ENCODE data around the gene ZNF304.
"Not testable (repeated sequence)": the region's sequence is repeated elsewhere in the genome, so short reads cannot be mapped to it uniquely, and the experiment has no call there.

The ZNF304 gene

GRCh38 chr19:57362419-57362818 lies 11.3 kb downstream of the ZNF304 start:
- no peak for DNase-seq (ENCODE audit: low read depth in 1 of 2, low spot score in 1 of 2)

DNA sequence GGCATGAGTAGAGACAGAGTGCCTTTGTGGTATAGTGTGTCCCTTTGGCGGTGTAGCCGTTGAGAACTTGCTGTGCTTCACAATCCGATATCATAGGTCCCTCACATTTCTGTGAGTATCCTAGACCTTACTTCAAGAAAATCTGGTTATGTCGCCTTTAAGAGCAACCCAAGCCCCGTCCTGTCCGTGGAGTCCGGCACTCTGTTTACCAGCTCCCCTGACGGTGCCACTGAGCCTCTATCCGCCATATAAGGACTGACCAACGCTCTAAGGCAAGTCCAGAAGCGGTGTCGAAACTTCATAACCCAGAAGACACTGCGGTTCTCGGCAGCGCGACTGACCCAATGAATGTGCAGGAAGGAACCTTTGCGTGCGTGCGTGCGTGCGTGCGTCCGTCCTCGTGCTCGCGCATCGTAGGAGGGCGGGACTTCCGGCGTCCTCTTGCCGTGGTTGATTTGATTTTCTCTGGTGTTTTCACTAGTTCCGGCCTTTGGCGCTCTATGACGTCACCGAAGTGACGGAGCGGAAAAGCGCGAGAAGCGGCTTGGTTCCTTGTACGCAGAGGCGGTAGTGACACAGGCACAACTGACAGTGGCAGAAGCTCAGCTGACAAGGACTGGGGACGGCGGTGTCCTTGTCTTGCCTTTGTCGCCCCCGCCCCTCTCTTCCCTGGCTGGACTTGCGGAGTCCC lies 12.1 kb downstream of the ZNF304 start, which contains the start of the genes TRAPPC2B and ZNF547:
Gene TRAPPC2B (plus strand): TSS at position 555 of the 691 bp plus-strand sequence. CDS start 1,283 bp downstream, outside the sequence.
Gene ZNF547 (plus strand): TSS at position 555 of the 691 bp plus-strand sequence. CDS start 5,005 bp downstream, outside the sequence.
- peak; percentile 97 to 98 for DNase-seq (ENCODE audit: low read depth in 1 of 2, low spot score in 1 of 2)

DNA sequence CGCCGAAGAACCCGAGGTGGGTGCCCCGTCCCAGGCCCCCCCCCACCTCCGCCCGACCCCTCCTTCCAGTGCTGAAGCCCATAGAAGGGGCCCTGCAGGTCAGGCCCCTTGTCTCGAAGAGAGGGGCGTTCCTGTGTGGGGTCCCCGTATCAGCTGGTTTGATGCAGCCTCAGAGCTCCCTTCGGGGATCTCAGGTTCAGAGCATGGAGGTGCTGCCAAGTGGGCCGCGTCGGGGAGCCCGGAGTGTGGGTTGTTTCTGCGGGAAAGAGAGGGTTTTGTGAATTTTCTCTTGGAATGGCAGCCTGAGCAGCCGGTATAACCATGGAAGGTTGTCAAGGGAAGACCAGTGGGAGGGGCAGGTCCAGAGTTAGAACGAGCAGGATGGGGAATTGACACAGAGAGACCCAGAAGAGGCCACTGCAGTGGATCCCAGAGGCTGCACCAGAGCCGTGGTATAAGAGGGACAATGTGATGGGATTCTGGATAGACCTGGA lies 12.7 kb downstream of the ZNF304 start:
- DNase-seq (ENCODE audit: low read depth in 1 of 2, low spot score in 1 of 2) = no peak

DNA sequence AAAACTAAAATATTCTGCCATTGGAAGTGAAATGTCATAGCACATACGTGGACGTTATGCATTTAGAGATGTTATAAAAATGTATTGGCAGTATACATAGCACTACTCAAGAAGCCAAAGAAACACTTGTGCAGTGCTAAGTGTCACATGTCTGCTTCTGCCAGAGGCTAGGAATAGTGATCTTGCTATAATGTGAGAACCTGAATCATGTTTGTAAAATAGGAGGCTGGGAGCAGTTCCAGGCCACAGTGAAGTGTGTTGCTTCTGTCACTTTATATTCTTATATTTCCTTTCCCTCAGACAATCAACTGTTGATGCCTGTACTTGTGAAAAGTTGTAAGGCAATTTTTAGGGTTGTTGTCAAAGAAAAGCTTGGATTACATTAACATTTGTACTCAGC lies 15.7 kb downstream of the ZNF304 start:
- DNase-seq (ENCODE audit: low read depth in 1 of 2, low spot score in 1 of 2) = no peak

- DNase-seq (ENCODE audit: low read depth in 1 of 2, low spot score in 1 of 2) = no peak
Measured at GRCh38 chr19:57374179-57374578, 23.1 kb downstream of the ZNF304 start.

GRCh38 chr19:57374647-57375046 lies 23.6 kb downstream of the ZNF304 start:
- not testable (repeated sequence) for DNase-seq (ENCODE audit: low read depth in 1 of 2, low spot score in 1 of 2)

- DNase-seq (ENCODE audit: low read depth in 1 of 2, low spot score in 1 of 2) = no peak
Measured at GRCh38 chr19:57376151-57376550, 25.1 kb downstream of the ZNF304 start.

- DNase-seq (ENCODE audit: low read depth in 1 of 2, low spot score in 1 of 2) = no peak
Measured at GRCh38 chr19:57377498-57378146, 26.6 kb downstream of the ZNF304 start.

- no peak for DNase-seq (ENCODE audit: low read depth in 1 of 2, low spot score in 1 of 2)
Measured at GRCh38 chr19:57380923-57381322, 29.9 kb downstream of the ZNF304 start.

- DNase-seq (ENCODE audit: low read depth in 1 of 2, low spot score in 1 of 2) = no peak
Measured at GRCh38 chr19:57382806-57383488, 31.9 kb downstream of the ZNF304 start.

- DNase-seq (ENCODE audit: low read depth in 1 of 2, low spot score in 1 of 2) = no peak
Measured at GRCh38 chr19:57389194-57389729, 38.2 kb downstream of the ZNF304 start.

DNA sequence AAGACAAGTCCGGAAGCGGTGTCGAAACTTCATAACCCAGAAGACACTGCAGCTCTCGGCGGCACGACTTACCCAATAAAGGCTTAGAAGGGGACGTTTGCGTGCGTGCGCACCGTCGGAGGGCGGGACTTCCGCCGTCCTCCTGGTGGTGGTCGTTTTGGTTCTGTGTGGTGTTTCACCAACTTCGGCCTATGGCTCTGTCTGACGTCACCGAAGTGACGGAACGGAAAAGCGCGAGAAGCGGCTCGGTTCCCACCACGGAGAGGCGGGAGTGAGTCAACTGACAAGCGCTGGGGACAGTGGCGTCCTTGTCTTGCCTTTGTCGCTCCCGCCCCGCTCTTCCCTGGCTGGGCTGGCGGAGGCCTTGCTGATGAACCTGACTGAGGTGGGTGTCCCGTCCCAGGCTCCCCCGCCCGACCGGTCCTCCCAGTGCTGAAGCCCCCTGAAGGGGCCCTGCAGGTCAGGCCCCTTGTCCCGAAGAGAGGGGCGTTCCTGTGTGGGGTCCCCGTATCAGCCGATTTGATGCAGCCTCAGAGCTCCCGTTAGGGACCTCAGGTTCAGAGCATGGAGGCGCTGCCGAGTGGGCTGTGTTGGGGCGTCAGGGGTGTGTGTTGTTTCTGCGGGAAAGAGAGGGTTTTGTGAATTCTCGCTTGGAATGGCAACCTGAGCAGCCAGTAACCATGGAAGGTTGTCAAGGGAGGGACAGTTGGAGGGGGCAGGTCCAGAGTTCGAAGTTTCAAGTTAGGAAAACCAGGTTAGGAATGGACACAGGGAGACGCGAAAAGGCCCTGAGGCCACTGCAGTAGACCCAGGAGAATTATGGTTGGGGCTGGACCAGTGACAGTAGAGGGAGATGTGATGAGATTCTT lies 38.9 kb downstream of the ZNF304 start, which contains the start of gene ZNF548:
Gene ZNF548 (plus strand): TSS at position 125 of the 869 bp plus-strand sequence. CDS start 246 bp downstream, at position 371.
- peak; percentile 85 to 96 for DNase-seq (ENCODE audit: low read depth in 1 of 2, low spot score in 1 of 2)

GRCh38 chr19:57395710-57396109 lies 44.6 kb downstream of the ZNF304 start:
- no peak for DNase-seq (ENCODE audit: low read depth in 1 of 2, low spot score in 1 of 2)

DNA sequence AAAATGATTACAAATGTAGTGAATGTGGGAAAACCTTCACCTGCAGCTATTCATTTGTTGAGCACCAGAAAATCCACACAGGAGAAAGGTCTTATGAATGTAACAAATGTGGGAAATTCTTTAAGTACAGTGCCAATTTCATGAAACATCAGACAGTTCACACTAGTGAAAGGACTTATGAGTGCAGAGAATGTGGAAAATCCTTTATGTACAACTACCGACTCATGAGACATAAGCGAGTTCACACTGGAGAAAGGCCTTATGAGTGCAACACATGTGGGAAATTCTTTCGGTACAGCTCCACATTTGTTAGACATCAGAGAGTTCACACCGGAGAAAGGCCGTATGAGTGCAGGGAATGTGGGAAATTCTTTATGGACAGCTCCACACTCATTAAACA lies 47.8 kb downstream of the ZNF304 start:
- DNase-seq (ENCODE audit: low read depth in 1 of 2, low spot score in 1 of 2) = no peak

GRCh38 chr19:57403737-57404563 lies 52.9 kb downstream of the ZNF304 start:
- DNase-seq (ENCODE audit: low read depth in 1 of 2, low spot score in 1 of 2) = no peak

DNA sequence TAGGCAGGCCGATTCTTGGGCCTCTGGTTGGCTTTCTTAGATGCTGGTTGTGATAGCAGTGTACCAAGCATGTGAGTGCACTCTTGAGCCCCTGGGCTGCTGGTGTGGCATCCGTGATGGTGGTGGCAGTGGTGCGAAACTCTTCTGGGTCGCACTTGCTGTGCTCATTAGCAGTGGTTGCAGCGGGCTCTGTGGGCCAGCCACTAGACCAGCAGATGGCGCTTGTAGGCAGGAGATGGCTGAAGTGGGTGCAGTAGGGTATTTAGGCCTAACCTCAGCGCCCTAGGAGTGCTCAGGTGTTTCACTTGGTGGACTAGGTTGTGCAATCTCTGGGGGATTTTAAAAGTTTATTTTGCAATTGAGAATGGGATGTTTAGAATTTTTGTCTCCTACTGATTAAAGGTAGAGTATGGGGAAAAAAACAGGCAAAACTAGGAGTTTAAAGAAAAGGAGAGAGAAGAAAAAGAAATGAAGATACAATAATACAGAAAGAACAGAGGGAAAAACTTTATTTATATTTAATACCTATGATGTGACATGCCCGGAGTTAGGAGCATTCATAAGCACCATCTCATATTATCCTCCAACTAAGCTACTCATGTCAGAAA lies 55.5 kb downstream of the ZNF304 start:
- peak; percentile 37 to 49 for DNase-seq (ENCODE audit: low read depth in 1 of 2, low spot score in 1 of 2)
